HG03342 (cell line): ENCODE results near the gene OR4N5.
"Not testable (repeated sequence)": the region's sequence is repeated elsewhere in the genome, so short reads cannot be mapped to it uniquely, and the experiment has no call there.

Source experiments
- ATAC-seq: cut with Tn5 transposase; IDR thresholded peaks from one replicate; pipeline ENCODE4 v1.9.1; 2021; ENCODE audit warnings: mild to moderate bottlenecking, moderate library complexity; ENCODE audit not compliant: unreplicated experiment

OR4N5 gene

DNA sequence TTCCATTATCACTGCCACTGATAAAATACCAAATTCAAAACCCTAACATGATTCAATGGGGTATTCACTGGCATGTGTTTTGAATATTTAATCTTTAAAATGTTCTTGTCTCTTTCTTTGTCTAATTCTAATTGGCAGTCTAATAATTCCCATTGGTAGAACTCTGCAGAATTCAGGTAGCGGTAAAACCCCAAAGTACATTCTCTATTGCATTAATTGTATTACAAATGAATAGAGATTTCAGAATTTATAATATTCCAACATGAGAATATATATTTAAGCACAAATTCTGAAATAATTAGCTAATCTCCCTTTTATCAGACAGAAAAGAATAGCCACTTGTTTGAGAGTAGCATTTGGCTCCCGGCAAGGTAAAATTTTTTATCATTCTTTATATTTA, at the start of gene OR4N5:
Gene OR4N5 (plus strand): TSS at position 301 of the 400 bp plus-strand sequence. CDS start 4,916 bp downstream, outside the sequence.
- ATAC-seq, result no peak

DNA sequence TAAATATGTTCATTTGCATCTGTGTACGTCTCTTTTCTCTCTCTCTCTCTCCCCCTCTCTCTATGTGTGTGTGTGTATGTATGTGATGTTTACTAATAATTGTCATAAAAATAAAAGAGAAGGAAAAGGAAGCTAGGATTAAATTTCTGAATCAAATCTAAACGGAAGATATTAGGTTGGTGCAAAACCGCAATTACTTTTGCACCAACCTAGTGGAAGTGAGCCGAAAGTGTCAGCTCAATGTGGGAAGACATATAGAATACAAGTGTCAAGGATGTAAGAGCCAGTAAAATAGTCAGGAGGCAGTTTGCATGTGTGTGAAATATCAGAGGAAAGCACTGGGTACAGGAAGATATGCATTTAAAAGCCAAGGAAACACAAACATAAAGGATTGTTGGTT, 46.6 kb upstream of the OR4N5 start:
- no peak for ATAC-seq

DNA sequence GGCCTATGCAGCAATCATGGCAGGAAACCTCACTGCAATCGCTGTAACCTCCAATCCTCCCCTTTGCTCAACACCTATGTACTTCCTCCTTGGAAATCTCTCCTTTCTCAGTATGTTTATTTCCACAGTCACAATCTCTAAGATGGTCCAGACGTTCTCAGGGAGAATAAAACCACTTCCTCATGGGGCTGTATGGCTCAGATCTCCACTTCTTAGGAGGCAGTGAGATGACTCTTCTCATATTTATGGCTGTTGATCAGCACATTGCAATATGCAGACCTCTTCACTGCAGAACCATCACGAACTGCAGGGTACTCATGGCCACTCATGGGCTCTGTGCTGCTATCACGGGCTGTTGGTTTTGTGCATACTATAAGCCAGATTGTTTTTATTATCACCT, 45.2 kb upstream of the OR4N5 start:
- ATAC-seq, result no peak

DNA sequence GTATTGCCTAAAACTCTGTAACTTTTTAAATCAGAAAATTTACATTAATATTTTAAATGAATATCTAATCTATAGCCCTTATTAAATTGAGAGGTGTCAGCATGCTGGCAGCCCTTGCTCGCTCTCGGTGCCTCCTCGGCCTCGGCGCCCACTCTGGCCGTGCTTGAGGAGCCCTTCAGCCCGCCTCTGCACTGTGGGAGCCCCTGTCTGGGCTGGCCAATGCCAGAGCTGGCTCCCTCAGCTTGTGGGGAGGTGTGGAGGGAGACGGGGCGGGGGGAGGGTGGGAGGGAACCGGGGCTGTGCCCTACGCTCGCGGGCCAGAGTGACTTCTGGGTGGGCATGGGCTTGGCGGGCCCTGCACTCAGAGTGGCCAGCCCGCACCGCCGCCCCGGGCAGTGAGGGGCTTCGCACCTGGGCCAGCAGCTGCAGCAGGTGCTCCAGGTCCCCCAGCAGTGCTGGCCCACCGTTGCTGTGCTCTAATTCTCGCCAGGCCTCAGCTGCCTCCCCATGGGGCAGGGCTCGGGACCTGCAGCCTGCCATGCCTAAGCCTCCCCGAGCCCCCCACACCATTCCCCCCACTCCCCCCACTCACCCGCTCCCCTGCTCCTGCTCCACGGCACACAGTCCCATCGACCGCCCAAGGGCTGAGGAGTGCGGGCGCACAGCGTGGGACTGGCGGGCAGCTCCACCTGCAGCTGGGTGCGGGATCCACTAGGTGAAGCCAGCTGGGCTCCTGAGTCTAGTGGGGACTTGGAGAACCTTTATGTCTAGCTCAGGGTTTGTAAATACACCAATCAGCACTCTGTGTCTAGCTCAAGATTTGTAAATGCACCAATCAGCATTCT, 39.5 kb upstream of the OR4N5 start:
- not testable (repeated sequence) for ATAC-seq

- no peak for ATAC-seq
Measured at GRCh38 chr14:20110438-20110837, 28.2 kb upstream of the OR4N5 start, which contains the start of gene OR4K17. OR4K17 (plus strand) TSS chr14:20110739; CDS start chr14:20117500, 6,761 bp downstream.

DNA sequence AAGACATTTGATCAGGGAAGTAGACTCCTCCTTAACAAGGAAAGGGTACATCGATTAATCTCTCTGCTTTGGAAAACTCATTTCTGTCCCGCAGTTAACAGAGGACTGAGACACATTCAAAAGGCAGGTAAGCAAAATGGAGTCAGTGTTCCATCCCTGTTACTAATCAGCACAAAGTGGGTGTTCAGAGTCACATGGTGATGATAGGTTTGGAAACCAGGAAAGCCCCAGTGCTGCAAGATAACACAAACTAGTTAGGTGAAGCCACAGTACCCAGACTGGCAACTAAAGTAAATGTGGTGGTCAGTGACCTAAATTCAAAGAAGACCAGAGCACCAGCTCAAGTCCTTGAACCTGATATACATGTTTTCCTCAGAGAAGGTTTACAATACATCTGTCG, 26.3 kb upstream of the OR4N5 start:
- ATAC-seq, result no peak

- ATAC-seq, result no peak
Measured at GRCh38 chr14:20116748-20117147, 21.9 kb upstream of the OR4N5 start.

GRCh38 chr14:20118795-20119194, 19.8 kb upstream of the OR4N5 start:
- no peak for ATAC-seq

- ATAC-seq, result no peak
Measured at GRCh38 chr14:20143911-20144310, 5.3 kb downstream of the OR4N5 start.

- no peak for ATAC-seq
Measured at GRCh38 chr14:20144820-20145219, 6.2 kb downstream of the OR4N5 start.

DNA sequence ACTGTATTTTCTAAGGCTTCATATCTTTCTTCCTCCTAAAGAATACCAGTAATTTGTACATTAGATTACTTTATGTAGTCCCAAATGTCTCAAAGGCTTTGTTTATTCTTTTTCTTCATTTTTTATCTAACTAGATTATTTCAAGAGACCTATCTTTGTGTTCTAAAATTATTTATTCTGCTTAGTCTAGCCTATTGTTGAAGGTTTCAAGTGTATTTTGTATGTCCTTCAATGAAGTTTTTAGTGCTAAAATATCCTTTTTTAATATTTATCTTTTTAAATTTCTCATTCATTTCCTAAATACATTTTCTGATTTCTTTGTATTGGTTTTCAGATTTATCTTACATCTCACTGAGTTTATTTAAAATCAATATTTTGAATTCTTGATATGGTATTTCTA, 25.8 kb downstream of the OR4N5 start:
- no peak for ATAC-seq

- ATAC-seq, result no peak
Measured at GRCh38 chr14:20167091-20167490, 28.5 kb downstream of the OR4N5 start.

DNA sequence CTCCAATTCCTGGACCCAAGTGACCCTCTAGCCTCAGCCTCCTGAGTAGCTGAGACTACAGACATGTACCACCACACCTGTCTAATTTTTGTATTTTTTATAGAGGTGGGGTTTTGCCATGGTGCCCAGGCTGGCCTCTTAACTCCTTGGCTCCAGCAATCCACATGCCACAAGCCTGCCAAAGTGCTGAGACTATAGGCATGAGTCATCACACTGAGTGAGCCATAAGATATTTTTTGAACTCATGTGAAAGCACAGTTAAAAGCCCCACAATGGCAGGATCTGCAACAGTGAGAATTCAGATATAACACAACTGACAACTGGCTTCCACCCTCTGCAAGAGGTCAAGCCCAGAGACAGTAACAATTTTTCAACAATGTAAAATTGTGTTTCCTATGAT, 31.2 kb downstream of the OR4N5 start:
- ATAC-seq, result not testable (repeated sequence)

DNA sequence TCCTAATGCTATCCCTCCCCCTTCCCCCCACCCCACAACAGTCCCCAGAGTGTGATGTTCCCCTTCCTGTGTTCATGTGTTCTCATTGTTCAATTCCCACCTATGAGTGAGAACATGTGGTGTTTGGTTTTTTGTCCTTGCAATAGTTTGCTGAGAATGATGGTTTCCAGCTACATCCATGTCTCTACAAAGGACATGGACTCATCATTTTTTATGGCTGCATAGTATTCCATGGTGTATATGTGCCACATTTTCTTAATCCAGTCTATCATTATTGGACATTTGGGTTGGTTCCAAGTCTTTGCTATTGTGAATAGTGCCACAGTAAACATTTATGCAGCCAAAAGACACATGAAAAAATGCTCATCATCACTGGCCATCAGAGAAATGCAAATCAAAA, 35.6 kb downstream of the OR4N5 start:
- ATAC-seq, result not testable (repeated sequence)

DNA sequence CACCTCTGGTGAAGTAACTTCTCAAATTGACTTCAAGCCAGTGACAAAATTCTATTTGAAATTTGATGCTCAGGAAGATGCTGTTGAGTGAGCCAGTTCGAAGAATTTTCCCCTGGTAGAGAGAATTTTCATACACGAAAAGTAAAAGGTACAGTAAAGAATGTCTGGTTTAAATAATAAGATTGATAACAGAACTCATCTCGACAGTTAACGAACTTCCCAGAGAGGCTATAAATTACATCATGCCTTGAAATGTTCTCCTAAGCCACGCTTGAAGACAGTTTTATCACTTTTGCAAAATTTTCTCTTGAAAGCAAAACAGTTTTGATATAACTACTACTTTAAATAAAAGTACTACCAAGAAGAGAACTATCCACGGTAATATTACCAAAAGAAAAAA, 37.7 kb downstream of the OR4N5 start:
- ATAC-seq, result no peak

DNA sequence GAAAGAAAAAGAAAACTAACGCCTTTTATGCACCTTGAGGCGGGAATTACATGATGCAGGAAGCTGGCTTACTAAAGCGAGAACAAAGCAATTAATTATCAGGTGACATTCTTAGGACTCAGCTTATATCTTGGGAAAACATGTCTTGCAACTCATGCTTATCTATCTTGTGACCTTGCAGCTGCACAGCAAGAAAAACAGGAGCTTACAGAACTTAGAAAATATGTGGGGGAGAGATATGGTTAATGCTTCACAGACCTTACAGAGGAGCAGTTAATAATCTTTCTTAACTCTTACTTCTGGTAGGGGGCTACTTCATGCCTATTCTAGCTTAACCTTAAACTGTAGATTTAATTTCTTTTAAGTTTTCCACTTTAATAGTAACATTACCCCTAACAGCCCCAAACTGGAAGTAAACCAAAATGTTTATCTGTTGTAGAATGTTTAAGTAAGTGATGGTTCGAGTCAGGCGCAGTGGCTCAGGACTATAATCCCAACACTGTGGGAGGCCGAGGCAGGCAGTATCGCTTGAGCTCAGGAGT, 38.9 kb downstream of the OR4N5 start:
- ATAC-seq, result no peak

- ATAC-seq, result no peak
Measured at GRCh38 chr14:20179218-20179617, 40.6 kb downstream of the OR4N5 start.

DNA sequence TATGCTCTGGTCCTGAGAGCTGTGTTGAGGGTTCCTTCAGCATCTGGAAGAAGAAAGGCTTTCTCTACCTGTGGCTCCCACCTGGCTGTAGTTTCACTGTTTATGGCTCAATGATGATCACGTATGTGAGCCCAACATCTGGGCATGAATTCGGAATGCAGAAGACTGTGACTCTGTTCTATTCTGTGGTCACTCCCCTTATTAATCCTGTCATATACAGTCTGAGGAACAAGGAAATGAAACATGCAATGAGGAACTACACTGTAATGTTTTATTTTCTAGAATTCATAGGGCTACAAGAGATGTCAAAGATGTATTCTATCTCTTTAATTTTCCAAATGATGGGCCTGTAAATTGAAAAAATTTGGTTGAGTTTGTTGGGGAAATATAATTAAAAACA, 41.3 kb downstream of the OR4N5 start:
- no peak for ATAC-seq

- ATAC-seq, result no peak
Measured at GRCh38 chr14:20180486-20180885, 41.9 kb downstream of the OR4N5 start.

GRCh38 chr14:20184181-20184580, 45.6 kb downstream of the OR4N5 start:
- no peak for ATAC-seq

GRCh38 chr14:20190596-20190995, 52.0 kb downstream of the OR4N5 start, which contains the start of gene OR11G2:
OR11G2 (plus strand) TSS chr14:20190896; CDS start chr14:20197438, 6,542 bp downstream.
- no peak for ATAC-seq

GRCh38 chr14:20191396-20191795, 52.8 kb downstream of the OR4N5 start:
- ATAC-seq, result no peak
